ENCODE data around the gene ZFP36. TPM values are rescaled to one million over a fixed set of nuclear protein-coding genes. Genes with fewer than 3 reads are reported as not detected.

Gene ZFP36
- total RNA-seq, 2 experiments from 2014 or later = 1,278 to 1,362 TPM

- Mint-ChIP-seq H3K27ac (peak overlapping the region; percentile 98), H3K9me3 (no peaks in the 10 kb centered on the region), H3K27me3 (peaks cover 12% of the 10 kb centered on the region), H3K36me3 (ENCODE audit: low read depth) (peaks cover 76% of the 10 kb centered on the region), H3K4me1 (ENCODE audit: low read depth) (peaks cover 48% of the 10 kb centered on the region), H3K4me3 (peak overlapping the region; percentile 95)
- Histone ChIP-seq H3K4me1 (ENCODE audit: insufficient read depth, low read length) (peaks cover 79% of the 10 kb centered on the region), H3K36me3 (ENCODE audit: insufficient read depth, low read length) (peaks cover 29% of the 10 kb centered on the region), H3K4me3 (ENCODE audit: low read length) (peak overlapping the region; percentile 100), H3K9me3 (ENCODE audit: control insufficient read depth in 1 of 2, insufficient read depth in 1 of 2, low read length in 2 of 2) (no peaks in the 10 kb centered on the region), H3K27me3 (ENCODE audit: control insufficient read depth in 1 of 2, insufficient read depth in 2 of 2, low read length in 2 of 2) (no peaks in the 10 kb centered on the region), H3K27ac (ENCODE audit: low read depth in 1 of 2, low read length in 2 of 2) (peak overlapping the region; percentile 100)
- peak in 1 of 14 experiments; percentile 45 for DNase-seq
- ChIA-PET POLR2A (interaction anchor here (2.2 to 2.6 kb wide), 5 partner anchors 9 to 68 kb away, joined by 11 to 119 read pairs (median 48); partner anchors contain the start of genes MED29, PAF1, RPS16 and SAMD4B), CTCF (interaction anchor here (1.8 to 2.3 kb wide), 7 partner anchors 9 to 122 kb away, joined by 6 to 102 read pairs (median 9); partner anchors contain the start of genes EID2B, MED29, PAF1 and SAMD4B)
- intact Hi-C loops (cut with DNase I, micrococcal nuclease) = loop anchor here (1.0 to 10.0 kb wide), 3 partner anchors 13 to 288 kb away; partner anchors contain the start of gene PAK4 (in 1 of the 2)
- no peak for TF ChIP-seq CTCF (IDR thresholded peaks at IDR 0.05)
- ATAC-seq (ENCODE audit: poor library complexity) = no peak
Observed at GRCh38 chr19:39410831-39411080, 4.1 kb downstream of the ZFP36 start.

- intact Hi-C loops (cut with DNase I, micrococcal nuclease) = loop anchor here (1.0 to 10.0 kb wide), 3 partner anchors 14 to 289 kb away; partner anchors contain the start of gene PAK4 (in 1 of the 2)
- Histone ChIP-seq H3K36me3 (ENCODE audit: insufficient read depth, low read length) (peaks cover 29% of the 10 kb centered on the region), H3K4me1 (ENCODE audit: insufficient read depth, low read length) (peaks cover 74% of the 10 kb centered on the region), H3K27ac (ENCODE audit: low read depth in 1 of 2, low read length in 2 of 2) (peak overlapping the region; percentile 100), H3K27me3 (ENCODE audit: control insufficient read depth in 1 of 2, insufficient read depth in 2 of 2, low read length in 2 of 2) (no peaks in the 10 kb centered on the region), H3K4me3 (ENCODE audit: low read length) (peak overlapping the region; percentile 100), H3K9me3 (ENCODE audit: control insufficient read depth in 1 of 2, insufficient read depth in 1 of 2, low read length in 2 of 2) (no peaks in the 10 kb centered on the region)
- Mint-ChIP-seq H3K9me3 (no peaks in the 10 kb centered on the region), H3K4me1 (ENCODE audit: low read depth) (peaks cover 44% of the 10 kb centered on the region), H3K36me3 (ENCODE audit: low read depth) (peaks cover 73% of the 10 kb centered on the region), H3K27ac (peak overlapping the region; percentile 98), H3K4me3 (peak overlapping the region; percentile 95), H3K27me3 (peaks cover 12% of the 10 kb centered on the region)
- DNase-seq (peak in 5 of 14 experiments; percentile 16 to 73 (median 42)), ATAC-seq (ENCODE audit: poor library complexity) (no peak)
- POLR2A ChIA-PET = interaction anchor here (1.1 to 2.6 kb wide), 13 partner anchors 9 to 435 kb away, joined by 3 to 119 read pairs (median 6); partner anchors contain the start of genes FBL, MED29, PAF1 and RPS16
- CTCF ChIA-PET = interaction anchor here (1.0 to 2.5 kb wide), 15 partner anchors 7 to 129 kb away, joined by 3 to 102 read pairs (median 8); partner anchors contain the start of genes EID2B, MED29, PAF1 and RPS16
- no peak for TF ChIP-seq CTCF (IDR thresholded peaks at IDR 0.05)
Observed at GRCh38 chr19:39411081-39411831, 4.6 kb downstream of the ZFP36 start.

GRCh38 chr19:39411832-39412099 lies 5.1 kb downstream of the ZFP36 start:
- H3K9me3 ChIP-seq (ENCODE audit: control insufficient read depth in 1 of 2, insufficient read depth in 1 of 2, low read length in 2 of 2) = no peaks in the 10 kb centered on the region
- H3K36me3 ChIP-seq (ENCODE audit: insufficient read depth, low read length) = peaks cover 29% of the 10 kb centered on the region
- Mint-ChIP-seq H3K9me3 (no peaks in the 10 kb centered on the region), H3K4me1 (ENCODE audit: low read depth) (peaks cover 41% of the 10 kb centered on the region), H3K4me3 (peak overlapping the region; percentile 95), H3K27me3 (peaks cover 12% of the 10 kb centered on the region), H3K27ac (peak overlapping the region; percentile 98), H3K36me3 (ENCODE audit: low read depth) (peaks cover 68% of the 10 kb centered on the region)
- ATAC-seq (ENCODE audit: poor library complexity) (peak; percentile 48), DNase-seq (peak; percentile 86 to 95 (median 92))
- CTCF ChIA-PET = interaction anchor here (0.9 to 2.5 kb wide), 17 partner anchors 8 to 129 kb away, joined by 3 to 102 read pairs (median 7); partner anchors contain the start of genes EID2B, MED29, PAF1 and RPS16
- peak; percentile 92 for TF ChIP-seq CTCF (IDR thresholded peaks at IDR 0.05)
- peak overlapping the region; percentile 100 for H3K4me3 ChIP-seq (ENCODE audit: low read length)
- POLR2A ChIA-PET = interaction anchor here (1.1 to 2.6 kb wide), 13 partner anchors 10 to 434 kb away, joined by 3 to 119 read pairs (median 6); partner anchors contain the start of genes FBL, MED29, PAF1 and RPS16
- peaks cover 72% of the 10 kb centered on the region for H3K4me1 ChIP-seq (ENCODE audit: insufficient read depth, low read length)
- intact Hi-C loops (cut with DNase I, micrococcal nuclease) = loop anchor here (1.0 to 10.0 kb wide), 10 partner anchors 10 to 289 kb away; partner anchors contain the start of genes MED29 (in 1 of the 2), PAF1 (in 1 of the 2), PAK4 (in 1 of the 2) and RPS16 (in 1 of the 2)
- H3K27ac ChIP-seq (ENCODE audit: low read depth in 1 of 2, low read length in 2 of 2) = peak overlapping the region; percentile 100
- H3K27me3 ChIP-seq (ENCODE audit: control insufficient read depth in 1 of 2, insufficient read depth in 2 of 2, low read length in 2 of 2) = no peaks in the 10 kb centered on the region
